SIG-M5 treated with dmso at 0.1 percent for 504 hours (cell line): Measurements from ENCODE around the gene SOCS3.
"Not testable (repeated sequence)": the region's sequence is repeated elsewhere in the genome, so short reads cannot be mapped to it uniquely, and the experiment has no call there.

ENCODE experiments used
- DNase-seq: peaks from one replicate; lab custom pipeline; 2025; ENCODE audit not compliant: unreplicated experiment; lab: John Stamatoyannopoulos, UW

SOCS3 gene

DNA sequence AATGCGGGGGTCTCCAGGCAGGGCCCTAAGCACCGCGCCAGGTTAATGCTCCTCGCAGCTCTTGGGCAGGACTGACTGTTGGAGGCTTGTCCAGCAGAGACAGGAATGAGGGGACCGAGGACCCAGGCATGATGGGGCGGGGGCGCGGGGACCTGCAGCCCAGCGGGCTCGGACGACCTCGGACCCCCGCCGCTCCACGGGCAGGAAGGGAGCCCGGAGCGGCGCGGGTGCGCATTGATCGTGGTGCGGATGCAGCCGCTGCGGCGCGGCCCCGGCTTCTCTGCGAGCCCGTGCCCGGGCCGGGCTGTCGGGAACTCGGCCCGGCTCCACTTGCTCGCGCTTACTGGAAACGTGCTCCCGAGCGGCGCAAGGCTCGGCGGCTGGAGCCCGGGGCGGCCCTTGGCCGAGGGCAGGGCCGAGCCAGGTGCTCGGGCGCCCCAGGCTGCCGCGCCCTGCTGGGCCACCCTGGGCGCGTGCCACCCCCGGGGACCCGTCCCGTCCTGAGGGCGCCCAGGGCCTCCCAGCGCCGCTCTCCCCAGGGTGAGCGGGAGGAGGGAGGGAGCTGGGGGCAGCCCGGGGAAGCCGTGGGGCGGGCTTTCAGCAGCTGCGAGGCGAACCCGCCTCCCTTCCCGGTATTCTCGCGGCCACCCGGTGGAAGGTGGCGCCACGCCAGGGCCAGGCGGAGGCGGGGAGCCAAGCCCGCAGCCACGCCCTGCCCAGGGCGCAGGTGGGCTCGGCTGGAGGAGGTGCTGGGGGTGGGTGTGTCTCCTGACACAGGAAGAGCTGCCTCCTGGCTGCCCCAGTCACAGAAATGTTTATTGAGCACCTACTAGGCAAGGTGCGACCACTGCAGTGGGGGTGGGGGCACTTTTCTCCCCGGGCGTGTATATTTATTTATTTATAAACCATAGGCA, 45.9 kb downstream of the SOCS3 start:
- peak; percentile 39 for DNase-seq

DNA sequence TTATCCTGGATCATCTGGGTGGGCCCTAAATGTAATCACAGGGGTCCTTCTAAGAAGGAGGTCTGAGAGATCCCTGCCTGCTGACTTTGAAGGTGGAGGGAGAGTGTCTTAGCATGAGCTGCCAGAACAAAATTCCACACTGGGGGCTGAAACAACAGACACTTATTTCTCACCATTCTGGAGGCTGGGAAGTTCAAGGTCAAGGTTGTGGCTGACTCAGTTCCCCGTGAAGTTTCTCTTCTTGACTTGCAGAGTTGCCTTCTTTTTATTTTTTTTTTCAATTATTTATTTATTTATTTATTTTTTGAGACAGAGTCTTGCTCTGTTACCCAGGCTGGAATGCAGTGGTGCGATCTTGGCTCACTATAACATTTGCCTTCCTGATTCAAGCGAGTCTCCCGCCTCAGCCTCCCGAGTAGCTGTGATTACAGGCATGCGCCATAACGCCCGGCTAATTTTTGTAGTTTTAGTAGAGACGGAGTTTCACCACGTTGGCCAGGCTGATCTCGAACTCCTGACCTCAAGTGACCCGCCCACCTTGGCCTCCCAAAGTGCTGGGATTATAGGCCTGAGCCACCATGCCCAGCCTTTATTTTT, 50.1 kb downstream of the SOCS3 start:
- DNase-seq = not testable (repeated sequence)

DNA sequence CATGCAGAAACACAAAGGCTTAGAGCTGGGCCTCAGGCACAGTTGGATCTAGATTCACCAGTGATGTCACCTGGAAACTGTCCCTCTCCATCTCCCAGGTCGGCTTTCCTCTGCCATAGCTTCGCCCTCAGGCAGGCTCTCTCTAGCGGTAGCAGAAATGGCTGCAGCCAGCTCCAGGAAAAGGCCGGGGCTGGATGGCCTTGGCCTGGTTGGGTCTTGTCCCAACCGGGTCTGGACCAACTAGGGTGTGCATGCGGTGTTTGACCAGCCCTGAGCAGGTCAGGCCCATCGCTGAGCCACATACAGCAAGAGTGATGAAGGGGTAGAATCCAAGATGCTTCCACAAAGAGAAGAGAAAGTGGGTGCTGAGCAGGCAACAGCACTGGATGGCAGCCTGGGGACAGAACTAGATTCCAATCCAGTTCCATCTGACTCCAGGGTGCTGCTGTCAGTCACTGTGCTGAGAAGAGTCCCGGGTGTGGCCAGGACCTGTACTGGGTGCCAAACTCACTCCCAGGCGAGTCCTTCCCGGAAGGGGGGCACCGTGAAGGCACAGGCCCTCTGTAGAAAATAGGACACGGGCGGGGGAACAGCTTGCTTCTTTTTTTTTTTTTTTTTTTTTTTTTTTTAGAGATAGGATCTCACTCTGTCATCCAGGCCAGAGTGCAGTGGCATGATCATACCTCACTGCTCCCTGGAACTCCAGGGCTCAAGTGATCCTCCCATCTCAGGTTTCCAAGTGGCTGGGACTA, 51.8 kb downstream of the SOCS3 start:
- peak; percentile 15 for DNase-seq

DNA sequence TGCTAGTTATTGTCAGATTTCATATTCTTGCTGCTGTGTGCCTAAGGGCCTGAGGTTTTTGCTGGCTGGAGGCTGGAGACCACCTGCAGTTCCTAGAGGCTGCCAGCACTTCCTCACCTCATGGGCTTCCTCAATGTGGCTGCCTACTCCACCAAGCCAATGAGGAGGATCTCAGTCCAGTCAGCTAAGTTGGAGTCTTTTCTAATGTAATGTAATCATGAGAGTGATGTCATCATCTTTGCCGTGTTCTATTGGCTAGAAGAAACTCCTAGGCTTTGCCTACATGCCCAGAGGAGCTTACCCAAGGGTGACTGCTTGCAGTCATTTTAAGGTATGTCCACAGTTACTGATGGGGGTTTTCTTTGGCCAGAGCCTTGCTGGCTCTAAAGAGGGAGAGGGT, 53.0 kb downstream of the SOCS3 start:
- DNase-seq = peak; percentile 61
